SK-N-SH treated with all-trans-retinoic acid at 6 μM for 48 hours (cell line): ENCODE measurements around the gene KRT75.

Source experiments
- CREB5 ChIP-seq: fragments of 250-450 bp; sonication (Bioruptor Pico); IDR thresholded peaks from 2 replicates; pipeline ENCODE4 v1.5.1; 2020; ENCODE audit warnings: low read depth, mild to moderate bottlenecking, moderate library complexity
- CSDC2 ChIP-seq: fragments of 250-450 bp; sonication (Bioruptor Pico); IDR thresholded peaks from 2 replicates; pipeline ENCODE4 v1.5.0; 2020; ENCODE audit warnings: mild to moderate bottlenecking, moderate library complexity
- ESRRG ChIP-seq: fragments of 250-450 bp; sonication (Bioruptor Pico); IDR thresholded peaks from 2 replicates; pipeline ENCODE4 v1.6.1; 2021; ENCODE audit warnings: mild to moderate bottlenecking
- OSR1 ChIP-seq: fragments of 250-450 bp; sonication (Bioruptor Pico); IDR thresholded peaks from 2 replicates; pipeline ENCODE4 v1.8.0; 2022; ENCODE audit warnings: moderate library complexity, mild to moderate bottlenecking, inconsistent platforms
- PATZ1 ChIP-seq: fragments of 250-450 bp; sonication (Bioruptor Pico); IDR thresholded peaks from 2 replicates; pipeline ENCODE4 v1.8.0; 2020; ENCODE audit warnings: mild to moderate bottlenecking, moderate library complexity, borderline replicate concordance
- POU6F1 ChIP-seq: fragments of 250-450 bp; sonication (Bioruptor Pico); IDR thresholded peaks from 2 replicates; pipeline ENCODE4 v1.8.0; 2021; ENCODE audit warnings: low read depth, mild to moderate bottlenecking, moderate library complexity, borderline replicate concordance
- PPARA ChIP-seq: fragments of 250-450 bp; sonication (Bioruptor Pico); IDR thresholded peaks from 2 replicates; pipeline ENCODE4 v1.5.0; 2020; ENCODE audit warnings: mild to moderate bottlenecking, borderline replicate concordance
- RARB ChIP-seq: fragments of 250-450 bp; sonication (Bioruptor Pico); IDR thresholded peaks from 2 replicates; pipeline ENCODE4 v1.8.0; 2021; ENCODE audit warnings: mild to moderate bottlenecking, moderate library complexity
- SNAI2 ChIP-seq: fragments of 250-450 bp; sonication (Bioruptor Pico); IDR thresholded peaks from 2 replicates; pipeline ENCODE4 v1.5.0; 2020; ENCODE audit warnings: mild to moderate bottlenecking, moderate library complexity
- TCF4 ChIP-seq: fragments of 250-450 bp; sonication (Bioruptor Pico); IDR thresholded peaks from 2 replicates; pipeline ENCODE4 v1.8.0; 2021; ENCODE audit warnings: mild to moderate bottlenecking, moderate library complexity, borderline replicate concordance
- TOX ChIP-seq: fragments of 250-450 bp; sonication (Bioruptor Pico); IDR thresholded peaks from 2 replicates; pipeline ENCODE4 v1.8.0; 2021; ENCODE audit warnings: mild to moderate bottlenecking, moderate library complexity, borderline replicate concordance
- ZNF565 ChIP-seq: fragments of 450-650 bp; formaldehyde crosslinking; conservative IDR thresholded peaks from 2 replicates; pipeline ENCODE4 v1.5.0; 2020; ENCODE audit warnings: low read depth, mild to moderate bottlenecking, moderate library complexity
- ZNF8 ChIP-seq: fragments of 450-650 bp; formaldehyde crosslinking; IDR thresholded peaks from 2 replicates; pipeline ENCODE4 v1.5.0; 2020; ENCODE audit warnings: mild to moderate bottlenecking, moderate library complexity

- no peak for TF ChIP-seq ZNF565 (CRISPR knock-in tag)
- TF ChIP-seq ZNF8, result no peak
- no peak for TF ChIP-seq PATZ1 (CRISPR knock-in tag)
- no peak for TF ChIP-seq POU6F1 (CRISPR knock-in tag)
- TF ChIP-seq PPARA (CRISPR knock-in tag), result no peak
- TF ChIP-seq TOX (CRISPR knock-in tag), result no peak
- no peak for TF ChIP-seq OSR1 (CRISPR knock-in tag)
- TF ChIP-seq TCF4 (CRISPR knock-in tag), result no peak
- TF ChIP-seq CSDC2 (CRISPR knock-in tag), result no peak
- no peak for TF ChIP-seq SNAI2 (CRISPR knock-in tag)
- TF ChIP-seq ESRRG (CRISPR knock-in tag), result no peak
- TF ChIP-seq CREB5 (CRISPR knock-in tag), result no peak
- TF ChIP-seq RARB (CRISPR knock-in tag), result no peak
These were observed 21.0 kb downstream of the KRT75 start for GRCh38 chr12:52413202-52413601.
